Activated naive CD8-positive, alpha-beta T cell treated with anti-CD3 and anti-CD28 coated beads, Interleukin-2, amount 10 ng/mL, durations not matched to agents 7 days and 5 days (primary cell): Measurements from ENCODE around the gene CPA1. TPM values are rescaled to one million over a fixed set of nuclear protein-coding genes. Genes with fewer than 3 reads are reported as not detected.

Source experiments
- ATAC-seq: fragments of 150-1000 bp; cut with Tn5 transposase; one replicate; pipeline ENCODE4 v1.10.0; 2021; ENCODE audit warnings: low read depth, moderate library complexity
- POLR2A ChIA-PET: fragments of 350-600 bp; sonication (Branson Sonifier 250); formaldehyde crosslinking; loops from one replicate; lab custom pipeline; 2021; ENCODE audit warnings: antibody characterized with exemption; lab: Charles Lee
- DNase-seq: peaks from one replicate; pipeline ENCODE4 v3.0.0; 2021
- H3K27ac Mint-ChIP-seq: one replicate; pipeline ENCODE4 v1.8.0; 2022; ENCODE audit warnings: mild to moderate bottlenecking, mixed read lengths
- H3K27me3 Mint-ChIP-seq: one replicate; pipeline ENCODE4 v1.8.0; 2022; ENCODE audit warnings: mild to moderate bottlenecking, moderate library complexity, mixed read lengths
- H3K36me3 Mint-ChIP-seq: one replicate; pipeline ENCODE4 v1.8.0; 2021; ENCODE audit warnings: mild to moderate bottlenecking, mixed read lengths
- H3K4me1 Mint-ChIP-seq: one replicate; pipeline ENCODE4 v1.8.0; 2021; ENCODE audit warnings: mixed read lengths
- H3K4me3 Mint-ChIP-seq: one replicate; pipeline ENCODE4 v1.8.0; 2022; ENCODE audit warnings: mild to moderate bottlenecking, moderate library complexity, mixed read lengths
- H3K9me3 Mint-ChIP-seq: one replicate; pipeline ENCODE4 v1.8.0; 2021; ENCODE audit warnings: mixed read lengths
- total RNA-seq, 2 experiments: library from RNA; stranded (reverse); gene quantifications; one replicate each; pipeline ENCODE4 v1.2.3, GENCODE V29; 2021

The CPA1 gene
- total RNA-seq, 2 experiments from 2014 or later, result not detected

GRCh38 chr7:130362251-130362816 lies 18.0 kb upstream of the CPA1 start:
- peaks cover 12% of the 10 kb centered on the region for H3K4me1 Mint-ChIP-seq
- peaks cover 18% of the 10 kb centered on the region for H3K9me3 Mint-ChIP-seq
- no peak overlapping the region for H3K27ac Mint-ChIP-seq
- ATAC-seq, result no peak
- H3K36me3 Mint-ChIP-seq, result peaks cover 6% of the 10 kb centered on the region
- no peaks in the 10 kb centered on the region for H3K27me3 Mint-ChIP-seq
- POLR2A ChIA-PET, result no interaction called here
- no peak overlapping the region for H3K4me3 Mint-ChIP-seq
- DNase-seq, result no peak

GRCh38 chr7:130363026-130363847 lies 17.1 kb upstream of the CPA1 start:
- H3K4me3 Mint-ChIP-seq, result no peak overlapping the region
- no peak for DNase-seq
- peaks cover 18% of the 10 kb centered on the region for H3K9me3 Mint-ChIP-seq
- no peak for ATAC-seq
- peaks cover 16% of the 10 kb centered on the region for H3K4me1 Mint-ChIP-seq
- H3K36me3 Mint-ChIP-seq, result peaks cover 6% of the 10 kb centered on the region
- POLR2A ChIA-PET, result no interaction called here
- no peaks in the 10 kb centered on the region for H3K27me3 Mint-ChIP-seq
- no peak overlapping the region for H3K27ac Mint-ChIP-seq

GRCh38 chr7:130364451-130364850 lies 15.8 kb upstream of the CPA1 start:
- Mint-ChIP-seq H3K27ac (no peak overlapping the region), H3K4me3 (no peak overlapping the region), H3K27me3 (no peaks in the 10 kb centered on the region), H3K4me1 (peaks cover 27% of the 10 kb centered on the region), H3K36me3 (peaks cover 6% of the 10 kb centered on the region), H3K9me3 (peaks cover 12% of the 10 kb centered on the region)
- ATAC-seq, result no peak
- no peak for DNase-seq
- POLR2A ChIA-PET, result no interaction called here

GRCh38 chr7:130365088-130365487 lies 15.2 kb upstream of the CPA1 start:
- no peaks in the 10 kb centered on the region for H3K27me3 Mint-ChIP-seq
- POLR2A ChIA-PET, result no interaction called here
- ATAC-seq, result no peak
- no peak for DNase-seq
- H3K9me3 Mint-ChIP-seq, result peaks cover 8% of the 10 kb centered on the region
- H3K36me3 Mint-ChIP-seq, result peaks cover 6% of the 10 kb centered on the region
- H3K4me3 Mint-ChIP-seq, result no peak overlapping the region
- no peak overlapping the region for H3K27ac Mint-ChIP-seq
- H3K4me1 Mint-ChIP-seq, result peaks cover 33% of the 10 kb centered on the region

GRCh38 chr7:130365511-130366441 lies 14.5 kb upstream of the CPA1 start:
- Mint-ChIP-seq H3K27ac (peak overlapping the region; percentile 25), H3K36me3 (peaks cover 3% of the 10 kb centered on the region), H3K9me3 (peaks cover 2% of the 10 kb centered on the region), H3K4me1 (peaks cover 33% of the 10 kb centered on the region), H3K27me3 (no peaks in the 10 kb centered on the region), H3K4me3 (peak overlapping the region; percentile 35)
- ATAC-seq, result no peak
- no peak for DNase-seq
- POLR2A ChIA-PET, result no interaction called here

GRCh38 chr7:130366564-130366963 lies 13.7 kb upstream of the CPA1 start:
- Mint-ChIP-seq H3K4me1 (peaks cover 33% of the 10 kb centered on the region), H3K4me3 (peak overlapping the region; percentile 63), H3K27me3 (no peaks in the 10 kb centered on the region), H3K9me3 (no peaks in the 10 kb centered on the region), H3K27ac (peak overlapping the region; percentile 86), H3K36me3 (peaks cover 3% of the 10 kb centered on the region)
- DNase-seq (no peak), ATAC-seq (no peak)
- POLR2A ChIA-PET, result no interaction called here

GRCh38 chr7:130367088-130367755 lies 13.1 kb upstream of the CPA1 start:
- ATAC-seq (peak; percentile 66), DNase-seq (no peak)
- Mint-ChIP-seq H3K9me3 (no peaks in the 10 kb centered on the region), H3K4me3 (peak overlapping the region; percentile 63), H3K27ac (peak overlapping the region; percentile 86), H3K4me1 (peaks cover 33% of the 10 kb centered on the region), H3K27me3 (no peaks in the 10 kb centered on the region), H3K36me3 (peaks cover 3% of the 10 kb centered on the region)
- POLR2A ChIA-PET, result interaction anchor here (1.3 to 2.7 kb wide), 3 partner anchors 26 to 49 kb away, joined by 4 to 12 read pairs (median 5); no protein-coding TSS in a partner anchor

- Mint-ChIP-seq H3K9me3 (no peaks in the 10 kb centered on the region), H3K4me3 (peak overlapping the region; percentile 63), H3K27me3 (no peaks in the 10 kb centered on the region)
Observed at GRCh38 chr7:130367836-130368746, 12.2 kb upstream of the CPA1 start.

GRCh38 chr7:130369110-130369711 lies 11.1 kb upstream of the CPA1 start:
- H3K4me3 Mint-ChIP-seq, result peak overlapping the region; percentile 63
- H3K4me1 Mint-ChIP-seq, result peaks cover 33% of the 10 kb centered on the region
- peak overlapping the region; percentile 86 for H3K27ac Mint-ChIP-seq
- H3K9me3 Mint-ChIP-seq, result no peaks in the 10 kb centered on the region
- H3K36me3 Mint-ChIP-seq, result peaks cover 3% of the 10 kb centered on the region
- DNase-seq (peak; percentile 42), ATAC-seq (peak; percentile 44)
- no peaks in the 10 kb centered on the region for H3K27me3 Mint-ChIP-seq
- POLR2A ChIA-PET, result interaction anchor here (1.0 to 2.7 kb wide), 4 partner anchors 25 to 107 kb away, joined by 3 to 12 read pairs (median 4); partner anchors contain the start of gene CEP41

More at GRCh38 chr7:130367836-130368746, 12.2 kb upstream of the CPA1 start:
- H3K36me3 Mint-ChIP-seq, result peaks cover 3% of the 10 kb centered on the region
- H3K27ac Mint-ChIP-seq, result peak overlapping the region; percentile 86
- POLR2A ChIA-PET, result interaction anchor here (0.6 to 2.7 kb wide), 6 partner anchors 25 to 93 kb away, joined by 3 to 12 read pairs (median 4); partner anchors contain the start of gene CEP41
- no peak for ATAC-seq
- H3K4me1 Mint-ChIP-seq, result peaks cover 33% of the 10 kb centered on the region
- DNase-seq, result no peak

- POLR2A ChIA-PET, result interaction anchor here (0.7 to 1.2 kb wide), 2 partner anchors 106 to 236 kb away, joined by 3 read pairs; no protein-coding TSS in a partner anchor
- H3K36me3 Mint-ChIP-seq, result peaks cover 3% of the 10 kb centered on the region
- H3K9me3 Mint-ChIP-seq, result no peaks in the 10 kb centered on the region
- DNase-seq (no peak), ATAC-seq (no peak)
- peak overlapping the region; percentile 86 for H3K27ac Mint-ChIP-seq
- no peak overlapping the region for H3K4me3 Mint-ChIP-seq
- H3K27me3 Mint-ChIP-seq, result no peaks in the 10 kb centered on the region
- peaks cover 33% of the 10 kb centered on the region for H3K4me1 Mint-ChIP-seq
Observed at GRCh38 chr7:130369831-130370550, 10.3 kb upstream of the CPA1 start.

GRCh38 chr7:130371046-130371445 lies 9.2 kb upstream of the CPA1 start:
- Mint-ChIP-seq H3K27ac (no peak overlapping the region), H3K4me1 (peaks cover 29% of the 10 kb centered on the region), H3K36me3 (peaks cover 3% of the 10 kb centered on the region), H3K27me3 (no peaks in the 10 kb centered on the region), H3K9me3 (no peaks in the 10 kb centered on the region), H3K4me3 (no peak overlapping the region)
- DNase-seq (no peak), ATAC-seq (no peak)
- POLR2A ChIA-PET, result interaction anchor here (0.7 kb wide), 1 partner anchor 106 kb away, joined by 3 read pairs; no protein-coding TSS in a partner anchor
